Measurements from ENCODE around the gene DUOXA2.

DNA sequence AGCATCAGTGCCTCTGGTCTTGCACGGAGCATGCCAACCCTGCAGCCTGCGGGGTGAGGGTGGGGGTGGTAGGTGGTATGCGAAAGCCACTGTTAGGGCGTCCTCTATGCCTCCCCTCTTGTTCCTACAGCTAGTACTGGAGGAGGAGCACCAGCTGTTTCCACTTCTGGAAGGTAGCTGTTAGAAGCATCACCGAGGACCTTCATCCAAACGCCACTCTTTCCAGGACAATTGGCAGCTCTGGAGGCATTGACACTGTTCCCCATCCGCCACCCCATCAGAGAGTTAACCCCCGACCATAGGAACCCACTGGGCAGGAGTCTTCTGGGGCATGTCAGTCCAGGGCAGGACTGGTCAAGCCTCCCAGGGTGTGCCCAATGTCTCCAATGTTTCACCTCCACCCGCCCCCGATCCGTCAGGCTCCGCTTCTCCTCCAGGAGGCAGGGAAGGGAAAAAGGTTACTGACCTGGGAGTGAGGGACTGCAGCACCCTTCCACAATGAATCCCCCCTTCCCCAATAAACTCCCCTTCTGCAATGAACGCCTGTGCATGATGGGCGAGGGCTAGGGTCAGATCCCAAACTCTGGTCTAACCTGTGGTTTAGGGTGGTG, 641 bp upstream of the DUOXA2 start:
- TF ChIP-seq POLR2AphosphoS5 (IDR thresholded peaks at IDR 0.05; ENCODE audit: low read depth, low read length), result no peak
- TF ChIP-seq TAF1 (IDR thresholded peaks at IDR 0.05; ENCODE audit: borderline replicate concordance, insufficient read depth, low read length), result no peak

Data from PFSK-1 (cell line).